Measurements from ENCODE around the gene SNTB2.
"Not testable (repeated sequence)": the region's sequence is repeated elsewhere in the genome, so short reads cannot be mapped to it uniquely, and the experiment has no call there.

SNTB2 gene

DNA sequence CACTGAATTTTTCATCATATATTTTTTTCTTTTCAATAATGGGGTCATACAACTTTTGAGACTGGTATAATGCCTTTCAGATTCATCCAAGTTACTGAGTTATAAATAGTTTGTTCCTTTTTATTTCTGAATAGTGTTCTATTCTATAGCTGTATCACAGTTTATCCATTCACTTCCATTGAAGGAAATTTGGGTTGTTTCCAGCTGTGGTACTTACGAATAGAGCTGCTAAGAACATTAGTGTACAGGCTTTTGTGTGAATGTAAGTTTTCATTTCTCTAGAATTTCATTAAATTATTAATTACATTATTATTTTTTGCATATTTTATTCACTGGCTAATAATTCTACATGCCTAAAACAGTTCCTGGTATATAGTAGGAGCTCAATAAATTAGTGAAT is 52.9 kb downstream of the SNTB2 start:
- DNase-seq: no peak

DNA sequence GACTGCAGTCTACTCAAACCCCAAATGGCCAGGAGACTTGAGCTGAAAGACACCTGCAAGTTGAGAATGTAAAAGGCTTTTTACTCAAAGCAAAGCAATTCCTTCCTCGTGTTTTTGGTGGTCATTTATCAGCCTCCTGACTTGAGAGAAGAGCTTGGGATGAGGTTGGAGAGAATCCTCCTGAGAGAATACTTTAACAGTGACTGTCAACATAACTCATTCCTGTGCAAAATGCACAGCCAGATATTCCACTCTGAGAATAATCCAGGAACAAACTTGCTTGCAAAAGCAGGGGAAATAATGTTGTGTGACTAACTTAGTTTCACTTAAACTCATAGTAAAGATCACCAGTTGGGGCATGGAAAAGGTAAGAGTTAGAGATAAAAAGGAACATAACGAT is 53.4 kb downstream of the SNTB2 start:
- no peak for DNase-seq

DNA sequence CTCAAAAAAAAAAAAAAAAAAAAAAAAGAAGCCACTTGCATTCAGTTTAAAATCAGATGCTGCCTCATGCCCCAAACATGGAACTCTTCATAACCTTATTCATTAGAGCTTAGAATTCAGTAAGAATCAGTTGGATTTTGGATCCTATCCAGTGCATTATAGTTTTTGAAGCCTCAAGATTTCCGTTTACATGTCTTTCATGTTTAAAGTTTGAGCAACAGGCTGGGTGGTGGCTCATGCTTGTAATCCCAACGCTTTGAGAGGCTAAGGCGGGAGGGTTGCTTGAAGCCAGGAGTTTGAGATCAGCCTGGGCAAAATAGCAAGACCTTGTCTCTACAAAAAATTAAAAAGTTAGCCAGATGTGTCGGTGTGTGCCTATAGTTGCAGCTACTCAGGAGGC is 55.0 kb downstream of the SNTB2 start:
- no peak for DNase-seq

DNA sequence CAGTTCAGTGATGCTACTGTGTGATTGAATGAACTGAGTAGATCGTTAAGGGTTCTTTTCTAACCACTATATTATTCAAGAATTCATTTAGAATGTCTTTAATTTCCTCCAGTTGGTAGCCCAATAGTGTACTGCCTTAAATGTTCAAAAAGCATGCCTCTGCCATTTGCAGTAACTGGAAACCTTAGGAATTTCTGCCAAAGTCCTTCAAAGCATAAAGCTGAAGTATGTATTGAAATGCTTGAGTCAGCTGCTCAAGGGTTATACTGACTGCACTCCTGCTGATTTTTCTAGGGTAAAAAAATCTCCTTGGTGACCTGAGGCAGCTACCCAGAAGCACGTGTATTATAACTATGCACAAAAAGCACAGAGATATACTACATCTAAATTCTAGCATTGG is 56.5 kb downstream of the SNTB2 start:
- no peak for DNase-seq

DNA sequence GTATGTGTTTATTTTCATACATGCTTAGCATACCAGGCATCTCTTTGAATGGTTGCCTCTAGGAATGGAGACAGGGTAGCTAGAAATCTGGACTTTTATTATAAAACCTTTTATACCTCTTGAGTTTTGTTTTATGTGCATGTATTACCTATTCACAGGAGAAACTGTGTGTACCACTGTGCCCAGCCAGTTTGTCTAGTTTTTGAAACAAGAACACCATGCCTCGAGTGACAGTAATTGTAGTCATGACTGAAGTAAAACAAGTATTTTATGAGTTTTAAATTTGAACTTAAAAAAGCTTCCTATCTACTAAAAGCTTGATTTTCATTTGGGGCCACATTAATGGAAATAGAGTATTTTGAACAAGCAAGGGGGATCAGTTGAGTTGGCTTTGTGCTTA is 57.4 kb downstream of the SNTB2 start:
- DNase-seq: no peak

DNA sequence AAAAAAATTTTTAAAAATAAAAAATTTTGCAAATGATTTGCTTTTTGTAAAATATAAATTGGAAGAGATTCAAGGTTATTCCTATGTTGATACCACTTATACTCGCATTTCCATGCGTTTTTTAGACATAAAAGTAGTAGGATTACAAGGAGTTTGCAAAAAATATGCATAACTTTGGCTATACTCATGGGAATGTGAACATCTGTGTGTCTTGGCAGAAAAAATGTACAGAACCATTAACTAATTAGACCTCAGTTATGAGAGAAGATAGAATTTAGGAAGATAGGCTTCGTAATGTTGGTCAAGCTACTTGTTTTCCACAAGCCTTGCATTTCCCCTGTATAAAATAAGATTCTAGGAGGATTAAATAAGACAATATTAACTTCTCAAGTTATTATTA is 63.1 kb downstream of the SNTB2 start:
- DNase-seq: no peak

DNA sequence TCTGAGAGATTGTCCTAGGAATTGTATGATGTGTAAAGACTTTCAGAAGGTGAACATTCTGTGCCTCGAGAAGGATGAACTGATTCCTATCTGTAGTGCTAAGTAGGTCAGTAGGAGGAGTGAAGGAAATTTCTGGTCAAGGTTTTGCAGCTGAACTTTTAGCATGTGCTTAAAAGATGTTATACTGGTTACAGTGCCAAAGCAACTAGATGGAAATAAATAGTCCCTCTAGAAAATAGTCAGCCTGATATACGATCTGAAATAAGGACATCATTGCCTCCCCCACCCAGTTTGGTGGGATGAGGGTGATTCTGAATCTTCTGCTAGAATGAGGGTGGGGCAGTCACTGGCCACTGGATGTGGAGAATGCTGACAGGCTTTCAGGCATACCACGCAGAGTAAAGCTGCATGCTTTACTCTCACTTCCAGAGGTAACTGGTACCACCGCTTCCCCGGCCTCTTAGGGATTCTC is 66.9 kb downstream of the SNTB2 start:
- no peak for DNase-seq

DNA sequence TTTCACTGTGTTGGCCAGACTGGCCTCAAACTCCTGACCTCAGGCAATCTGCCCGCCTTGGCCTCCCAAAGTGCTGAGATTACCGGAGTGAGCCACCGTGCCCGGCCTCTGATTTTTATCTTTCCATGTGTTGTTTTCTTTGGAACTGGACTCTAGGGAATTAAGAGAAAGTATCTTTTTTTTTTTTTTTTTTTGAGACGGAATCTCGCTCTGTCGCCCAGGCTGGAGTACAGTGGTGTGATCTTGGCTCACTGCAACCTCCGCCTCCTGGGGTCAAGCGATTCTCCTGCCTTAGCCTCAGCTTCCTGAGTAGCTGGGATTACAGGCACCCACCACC is 72.4 kb downstream of the SNTB2 start:
- DNase-seq: not testable (repeated sequence)

DNA sequence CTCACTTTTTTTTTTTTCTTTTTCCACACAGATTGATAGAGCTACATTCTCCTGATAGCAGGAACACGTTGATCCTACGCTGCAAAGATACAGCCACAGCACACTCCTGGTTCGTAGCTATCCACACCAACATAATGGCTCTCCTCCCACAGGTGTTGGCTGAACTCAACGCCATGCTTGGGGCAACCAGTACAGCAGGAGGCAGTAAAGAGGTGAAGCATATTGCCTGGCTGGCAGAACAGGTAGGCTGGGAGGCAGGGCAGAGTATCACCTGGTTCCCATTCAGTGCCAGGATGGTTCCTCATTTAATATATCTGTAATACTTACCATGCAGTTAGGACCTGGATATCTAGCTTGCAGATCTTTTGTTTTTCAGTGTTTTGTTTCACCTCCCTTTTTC is 73.1 kb downstream of the SNTB2 start:
- DNase-seq: no peak

DNA sequence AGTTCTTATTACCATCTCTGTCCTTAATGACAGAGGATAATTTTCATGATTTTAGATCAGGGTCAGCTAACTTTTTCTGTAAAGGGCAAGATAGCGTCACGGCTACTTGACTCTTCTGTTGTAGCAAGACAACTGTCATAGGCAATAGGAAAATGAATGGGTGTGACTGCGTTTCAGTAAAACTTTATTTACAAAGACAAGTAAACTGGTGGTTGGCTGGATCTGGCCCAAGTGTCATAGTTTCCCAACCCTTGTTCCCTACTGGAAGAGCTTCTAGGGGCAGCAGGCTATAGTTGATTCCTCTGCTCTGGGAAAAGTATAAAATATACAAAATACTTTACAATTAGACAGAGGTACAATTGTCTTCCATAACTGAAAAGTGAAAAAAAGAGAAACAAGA is 73.5 kb downstream of the SNTB2 start:
- no peak for DNase-seq

DNA sequence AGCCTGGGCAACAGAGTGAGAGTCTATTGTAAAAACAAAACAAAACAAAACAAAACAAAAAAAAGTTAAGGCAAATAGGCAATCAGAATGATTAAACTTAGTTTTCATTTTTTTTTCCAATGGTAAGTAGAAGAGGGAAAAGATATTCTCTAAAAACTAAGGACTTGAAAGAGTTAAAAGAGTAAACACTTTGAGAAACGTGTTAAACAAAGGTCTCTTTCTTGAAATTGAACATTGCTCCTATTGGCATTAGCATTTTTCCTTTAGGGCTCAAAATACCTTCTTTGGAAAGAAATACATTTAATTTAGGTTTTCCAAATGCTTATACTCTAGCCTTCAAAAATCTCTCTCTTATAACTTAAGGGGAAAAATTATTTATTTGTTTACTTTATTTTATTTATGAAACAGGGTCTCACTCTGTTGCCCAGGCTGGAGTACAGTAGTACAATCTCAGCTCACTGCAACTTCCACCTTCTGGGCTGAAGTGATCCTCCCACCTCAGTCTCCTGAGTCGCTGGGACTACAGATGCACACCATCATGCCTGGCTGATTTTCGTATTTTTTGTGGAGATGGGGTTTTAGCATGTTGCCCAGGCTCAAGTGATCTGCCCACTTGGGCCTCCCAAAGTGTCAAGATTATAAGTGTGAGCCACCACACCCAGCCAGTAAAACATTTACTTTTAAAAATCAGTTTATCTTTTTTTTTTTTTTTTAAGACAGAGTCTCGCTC is 79.5 kb downstream of the SNTB2 start:
- DNase-seq: no peak

DNA sequence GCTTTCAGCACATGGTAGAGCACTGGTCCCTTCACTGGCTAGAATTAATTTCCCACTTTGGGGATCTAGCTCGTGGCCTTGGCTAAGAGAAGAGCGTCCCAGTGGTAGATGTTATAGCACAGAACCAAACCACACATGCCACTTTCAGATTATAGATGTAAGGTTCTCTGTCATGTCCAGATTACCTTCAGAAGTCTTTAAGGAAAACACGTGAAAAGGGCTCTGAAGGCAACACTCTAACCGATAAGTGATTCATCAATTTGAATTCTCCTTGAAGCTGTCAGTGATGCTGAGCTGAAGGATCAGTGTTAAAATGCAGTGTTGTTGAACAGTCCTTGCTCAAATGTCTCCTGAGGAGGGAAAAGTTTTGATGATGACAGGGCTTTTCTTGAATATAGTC is 80.7 kb downstream of the SNTB2 start:
- no peak for DNase-seq

DNA sequence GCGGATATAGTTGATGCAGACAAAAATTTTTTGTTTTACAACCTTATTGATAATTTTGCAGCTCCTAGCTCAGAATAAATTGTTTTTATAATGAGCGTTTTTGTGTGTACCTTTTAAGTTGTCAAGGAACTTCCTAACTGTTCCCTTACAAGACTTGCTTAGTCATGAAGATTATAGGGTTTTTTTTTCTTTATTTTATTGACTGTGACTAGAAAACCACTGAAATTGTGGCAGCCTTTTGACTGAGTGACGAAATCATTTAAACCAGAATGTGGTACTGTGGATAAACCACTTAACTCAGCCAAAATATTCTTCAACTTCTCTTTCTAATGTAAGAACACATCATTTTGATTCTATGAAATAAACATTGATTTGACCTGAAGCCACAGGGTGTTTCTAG is 83.4 kb downstream of the SNTB2 start:
- DNase-seq: no peak

DNA sequence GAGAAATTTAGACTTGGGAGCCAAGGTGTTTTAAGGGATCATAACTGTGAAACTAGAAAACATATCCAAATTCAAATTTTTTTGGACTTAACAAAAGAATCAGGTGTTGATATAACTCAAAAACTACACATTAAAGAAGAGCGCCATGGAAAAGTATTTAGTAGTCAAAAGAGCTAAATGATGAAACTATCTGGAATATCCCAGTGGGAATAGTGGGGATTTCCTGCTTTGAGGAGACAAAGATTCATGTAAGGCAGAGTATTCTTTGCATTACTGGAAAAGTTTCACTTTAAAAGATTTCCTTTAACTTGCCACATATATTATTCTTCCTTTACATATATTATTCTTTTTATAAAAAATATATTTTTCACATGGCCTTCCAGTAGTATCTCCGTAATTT is 83.9 kb downstream of the SNTB2 start:
- no peak for DNase-seq

DNA sequence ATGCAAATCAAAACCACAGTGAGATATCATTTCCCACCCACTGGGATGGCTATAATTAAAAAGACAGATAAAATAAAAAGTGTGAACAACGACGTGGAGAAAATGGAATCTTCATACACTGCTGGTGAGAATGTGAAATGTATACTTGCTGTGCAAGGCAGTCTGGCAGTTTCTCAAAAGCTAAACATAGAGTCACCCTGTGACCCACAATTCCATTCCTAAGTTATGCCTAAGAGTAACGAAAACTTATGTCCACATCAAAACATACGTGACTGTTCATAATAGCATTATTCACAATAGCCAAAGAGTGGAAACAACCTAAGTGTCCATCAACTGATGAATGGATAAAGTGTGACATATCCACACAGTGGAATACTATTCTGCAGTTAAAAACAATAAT is 86.0 kb downstream of the SNTB2 start:
- no peak for DNase-seq

DNA sequence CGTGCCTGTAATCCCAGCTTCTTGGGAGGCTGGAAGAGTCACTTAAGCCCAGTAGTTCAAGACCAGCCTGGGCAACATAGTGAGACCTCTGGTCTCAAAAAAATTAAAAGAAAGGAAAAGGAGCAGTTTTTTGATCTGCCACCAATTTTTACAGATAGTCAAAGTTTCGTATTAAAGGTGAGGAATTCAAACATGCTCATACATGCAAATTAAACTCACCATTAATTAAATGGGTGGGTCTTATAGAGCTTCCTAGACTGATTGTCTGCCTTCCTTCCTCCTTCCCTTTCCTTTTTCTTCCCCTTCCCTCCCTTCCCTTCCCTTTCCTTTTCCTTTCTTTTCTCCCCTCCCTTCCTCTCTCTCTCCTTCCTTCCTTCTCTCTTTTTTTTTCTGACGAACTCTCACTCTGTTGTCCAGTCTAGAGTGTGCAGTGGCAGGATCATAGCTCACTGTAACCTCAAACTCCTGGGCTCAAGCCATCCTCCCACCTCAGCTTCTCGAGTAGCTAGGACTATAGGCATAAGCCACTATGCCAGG is 87.8 kb downstream of the SNTB2 start:
- no peak for DNase-seq

DNA sequence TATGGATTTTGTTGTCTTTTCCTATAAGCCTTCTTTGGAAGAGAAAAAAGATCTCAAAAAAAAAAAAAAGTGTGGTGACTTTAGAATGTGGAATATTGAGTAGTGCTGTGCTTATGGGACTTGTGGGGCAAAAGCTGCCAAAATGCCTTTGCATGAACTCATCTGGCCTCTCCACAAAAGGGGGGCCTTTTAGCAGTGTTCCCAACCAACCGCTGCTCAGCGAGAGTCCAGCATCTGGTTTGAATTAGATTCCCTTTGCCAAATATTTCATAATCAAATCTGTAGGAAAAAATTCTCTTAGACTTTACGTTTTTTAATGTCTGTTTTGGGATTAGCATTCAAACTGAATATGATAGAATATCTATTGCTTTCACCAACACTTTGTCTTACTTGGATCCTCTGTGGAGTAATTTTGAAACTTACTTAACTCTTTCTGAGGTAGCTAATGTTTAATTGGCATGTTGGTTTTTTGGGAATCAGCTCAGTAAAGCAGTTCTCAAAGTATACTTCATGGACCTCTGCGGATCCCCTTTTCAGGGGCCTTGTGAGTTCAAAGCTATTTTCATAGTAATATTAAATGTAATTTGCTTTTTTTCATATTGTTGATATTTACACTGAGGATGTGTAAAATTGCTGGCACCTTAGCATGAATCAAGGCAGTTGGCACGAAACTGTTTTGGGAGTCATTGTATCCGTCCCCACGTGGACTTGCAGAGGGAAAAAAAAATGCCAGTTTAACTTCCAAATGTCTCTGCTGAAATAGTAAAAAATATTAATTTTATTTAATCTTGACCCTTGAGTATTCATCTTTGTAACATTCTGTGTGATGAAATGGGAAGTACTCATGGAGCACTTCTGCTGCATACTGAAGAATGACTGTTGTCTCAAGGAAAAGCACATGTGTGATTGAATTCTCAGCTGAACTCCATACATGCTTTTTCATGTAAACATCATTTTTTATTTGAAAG is 89.5 kb downstream of the SNTB2 start:
- no peak for DNase-seq

DNA sequence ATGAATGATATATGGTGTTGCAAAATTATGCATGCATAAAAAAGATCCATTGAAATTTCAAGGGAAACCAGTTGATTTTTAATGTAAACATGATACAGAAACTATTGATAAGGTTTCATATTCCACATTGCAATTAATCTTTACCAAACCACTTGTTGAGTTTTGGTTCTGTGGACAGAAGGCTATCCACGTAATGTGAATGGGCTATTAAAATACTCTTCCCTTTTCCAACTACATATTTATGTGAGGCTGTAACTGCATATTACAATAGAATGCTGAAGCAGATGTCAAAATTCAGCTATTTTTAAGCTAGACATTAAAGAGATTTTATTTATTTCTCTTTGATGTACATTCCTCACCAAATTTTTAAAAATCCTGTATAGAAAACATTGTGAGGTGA is 90.4 kb downstream of the SNTB2 start:
- no peak for DNase-seq

DNA sequence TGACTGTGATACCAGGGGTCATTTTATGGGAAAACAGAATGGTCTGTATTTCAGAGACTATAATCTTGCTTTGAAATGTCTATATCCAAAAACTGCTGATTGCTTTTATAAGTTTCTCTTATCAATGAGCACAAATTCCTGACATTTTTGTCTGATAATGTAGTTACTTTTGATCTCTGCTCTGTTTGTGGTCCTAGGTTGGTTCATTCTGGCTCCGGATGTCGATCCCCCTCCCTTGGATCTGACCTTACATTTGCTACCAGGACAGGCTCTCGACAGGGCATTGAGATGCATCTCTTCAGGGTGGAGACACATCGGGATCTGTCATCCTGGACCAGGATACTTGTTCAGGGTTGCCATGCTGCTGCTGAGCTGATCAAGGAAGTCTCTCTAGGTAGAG is 96.9 kb downstream of the SNTB2 start:
- DNase-seq: no peak

DNA sequence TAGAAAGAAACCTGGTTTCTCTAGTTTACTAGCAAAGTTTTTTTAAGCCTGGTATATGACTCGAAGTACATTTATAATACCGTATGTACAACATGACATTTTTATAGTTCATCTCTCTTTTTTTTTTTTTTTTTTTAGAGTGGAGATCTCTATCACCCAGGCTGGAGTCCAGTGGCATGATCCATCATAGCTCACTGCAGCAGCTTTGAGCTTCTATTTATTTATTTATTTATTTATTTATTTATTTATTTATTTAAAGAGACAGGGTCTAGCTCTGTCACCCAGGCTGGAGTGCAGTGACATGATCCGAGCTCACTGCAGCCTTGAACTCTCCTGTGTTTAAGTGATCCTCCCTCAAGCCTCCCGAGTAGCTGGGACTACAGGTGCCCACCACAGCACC is 98.3 kb downstream of the SNTB2 start:
- no peak for DNase-seq

DNA sequence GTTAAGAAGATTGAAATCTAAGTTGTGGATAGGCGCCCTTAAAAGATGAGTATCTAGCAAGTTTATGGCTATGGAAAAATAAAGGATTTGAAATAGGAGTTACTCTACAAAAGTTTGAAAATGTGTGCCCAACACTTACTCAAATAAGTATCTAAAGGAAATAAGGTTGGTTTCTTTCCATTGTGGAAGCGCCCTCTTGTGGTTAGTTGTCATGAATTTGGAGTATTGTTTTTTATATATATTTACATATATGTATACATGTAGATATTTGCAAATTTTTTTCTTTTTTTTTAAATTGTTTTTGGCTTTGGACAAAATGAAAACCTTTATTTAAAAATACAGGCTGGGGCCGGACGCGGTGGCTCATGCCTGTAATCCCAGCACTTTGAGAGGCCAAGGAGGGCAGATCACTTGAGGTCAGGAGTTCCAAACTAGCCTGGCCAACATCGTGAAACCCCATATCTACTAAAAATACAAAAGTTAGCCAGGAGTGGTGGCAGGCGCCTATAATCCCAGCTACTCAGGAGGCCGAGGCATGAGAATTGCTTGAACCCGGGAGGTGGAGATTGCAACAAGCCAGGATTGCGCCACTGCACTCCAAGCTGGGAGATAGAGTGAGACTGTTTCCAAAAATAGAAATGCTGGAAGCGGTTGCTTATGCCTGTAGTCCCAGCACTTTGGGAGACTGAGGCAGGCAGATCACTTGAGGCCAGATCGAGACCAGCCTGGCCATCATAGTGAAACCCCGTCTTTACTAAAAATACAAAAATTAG is 100.2 kb downstream of the SNTB2 start:
- no peak for DNase-seq

DNA sequence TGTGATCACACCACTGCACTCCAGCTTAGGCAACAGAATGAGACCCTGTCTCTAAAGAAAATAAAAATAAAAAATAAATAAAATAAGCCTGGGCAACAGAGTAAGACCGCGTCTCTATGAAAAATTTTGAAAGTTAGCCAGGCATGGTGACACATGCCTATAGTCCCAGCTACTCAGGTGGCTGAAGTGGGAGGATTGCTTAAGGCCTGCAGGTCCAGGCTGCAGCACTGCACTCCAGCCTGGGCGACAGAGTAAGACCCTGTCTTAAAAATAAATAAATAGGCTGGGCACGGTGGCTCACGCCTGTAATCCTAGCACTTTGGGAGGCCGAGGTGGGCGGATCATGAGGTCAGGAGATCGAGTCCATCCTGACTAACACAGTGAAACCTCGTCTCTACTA is 104.7 kb downstream of the SNTB2 start:
- DNase-seq: not testable (repeated sequence)

DNA sequence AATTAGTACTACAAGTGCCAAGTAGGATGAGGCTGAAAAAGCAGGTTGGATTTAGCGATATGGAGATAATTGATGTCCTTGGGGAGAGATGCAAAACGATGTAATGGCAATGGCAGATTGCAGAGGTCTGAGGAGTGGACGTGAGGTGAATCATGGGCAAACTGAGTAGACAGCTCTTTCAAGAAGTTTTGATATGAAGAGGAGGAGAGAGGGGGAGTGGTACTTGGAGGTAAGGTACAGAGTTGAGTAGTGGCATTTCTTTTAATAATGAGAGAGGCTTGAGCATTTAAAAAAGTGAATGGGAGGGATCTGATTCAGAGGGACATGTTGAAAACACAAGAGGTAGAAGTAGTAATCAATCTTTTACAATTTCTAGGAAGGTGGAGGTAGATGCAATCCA is 106.4 kb downstream of the SNTB2 start:
- DNase-seq: no peak

Measured in activated effector memory CD4-positive, alpha-beta T cell treated with anti-CD3 and anti-CD28 coated beads, Interleukin-2, amount 50 U/mL, for 16 hours (primary cell).